K562 (cell line): ENCODE measurements around the gene ZMYND8. TPM values are rescaled to one million over a fixed set of nuclear protein-coding genes. Genes with fewer than 3 reads are reported as not detected.
A peak's percentile ranks its signal among the peaks of the same experiment; 100 is the strongest.

Source experiments
- CHD1 ChIP-seq: fragments of 200-600 bp; sonication (generic); IDR thresholded peaks from one replicate; pipeline ENCODE4 v1.6.1; 2012; ENCODE audit warnings: mild to moderate bottlenecking, moderate library complexity, low read length, inconsistent platforms
- DIDO1 ChIP-seq: fragments of 450-650 bp; IDR thresholded peaks from 2 replicates; pipeline ENCODE4 v1.6.1; 2016; ENCODE audit warnings: low read depth, missing biosample characterization, missing genetic modification characterization
- FUS ChIP-seq: fragments of 200-400 bp; formaldehyde crosslinking; optimal IDR thresholded peaks from 2 replicates; pipeline ENCODE3; 2017; ENCODE audit warnings: low read depth, low read length
- HDAC8 ChIP-seq: fragments of 450-650 bp; IDR thresholded peaks from 2 replicates; pipeline ENCODE4 v1.6.1; 2016; ENCODE audit warnings: mild to moderate bottlenecking, missing genetic modification characterization, moderate library complexity, missing compliant biosample characterization
- KHSRP ChIP-seq: fragments of 450-650 bp; IDR thresholded peaks from 2 replicates; pipeline ENCODE4 v1.6.1; 2017
- PREB ChIP-seq: sonication (generic); formaldehyde crosslinking; IDR thresholded peaks from 2 replicates; pipeline ENCODE4 v1.8.1; 2023; ENCODE audit warnings: mild to moderate bottlenecking, missing genetic modification reagents
- SIRT6 ChIP-seq: IDR thresholded peaks from one replicate; pipeline ENCODE4 v1.6.1; 2012; ENCODE audit warnings: low read depth, mild to moderate bottlenecking, control low read depth, inconsistent platforms, low read length, moderate library complexity
- SNRNP70 ChIP-seq: fragments of 200-400 bp; formaldehyde crosslinking; optimal IDR thresholded peaks from 2 replicates; pipeline ENCODE3; 2017; ENCODE audit warnings: low read depth, low read length
- ZBTB17 ChIP-seq: fragments of 450-650 bp; formaldehyde crosslinking; IDR thresholded peaks from 2 replicates; pipeline ENCODE4 v1.4.0; 2020; ENCODE audit warnings: mild to moderate bottlenecking
- ZNF197 ChIP-seq: fragments of 200-800 bp; sonication (Bioruptor generic); IDR thresholded peaks from 2 replicates; pipeline ENCODE4 v1.6.1; 2016; ENCODE audit warnings: low read depth, missing genetic modification characterization, missing compliant biosample characterization
- ZNF551 ChIP-seq: fragments of 250-450 bp; sonication (Bioruptor Pico); IDR thresholded peaks from 2 replicates; pipeline ENCODE4 v1.5.0; 2021; ENCODE audit warnings: mild to moderate bottlenecking, moderate library complexity
- polyA plus RNA-seq, 8 experiments: library from polyadenylated mRNA; depleted of rRNA in 4 of 8; stranded (reverse) in 5 of 8; unstranded in 3 of 8; fragments of >200 nt; fragmentation: Nextera tagmentation in 2 of 8; fragmentation: Illumina TruSeq in 1 of 8; extraction: Ambion mirVana in 2 of 8; extraction: Trizol in 1 of 8; gene quantifications; 2 replicates each; pipeline versions ENCODE4 v1.2.1 to v1.2.3, GENCODE V29; 2011 to 2014; ENCODE audit warnings: inconsistent platforms in 1 of 8, missing spikeins in 1 of 8
- total RNA-seq, 7 experiments: library from RNA; depleted of rRNA in 6 of 7; stranded (reverse); fragments of >200 nt in 6 of 7; fragmentation: Illumina TruSeq in 2 of 7; extraction: Trizol in 2 of 7; gene quantifications; 2 replicates each; pipeline versions ENCODE4 v1.2.1 to v1.2.3, GENCODE V29; 2011 to 2021; ENCODE audit warnings: low replicate concordance in 1 of 7
- TF ChIP-seq, protein P1 (sequence below), 2 experiments: fragments of 450-650 bp; IDR thresholded peaks; 2 replicates each; pipeline ENCODE4 v1.6.1; 2016; ENCODE audit warnings: mild to moderate bottlenecking in 2 of 2, borderline replicate concordance in 1 of 2, low read depth in 1 of 2, moderate library complexity in 1 of 2
- TF ChIP-seq, protein P2 (sequence below): fragments of 450-650 bp; IDR thresholded peaks from 2 replicates; pipeline ENCODE4 v1.6.1; 2017; ENCODE audit warnings: antibody characterized with exemption
- TF ChIP-seq, protein P3 (sequence below): fragments of 150-350 bp; IDR thresholded peaks from 2 replicates; pipeline ENCODE4 v1.6.1; 2014; ENCODE audit warnings: low read depth, mild to moderate bottlenecking, low read length, borderline replicate concordance

Gene ZMYND8
- total and polyA plus RNA-seq, 9 of the 15 experiments (the other 6 are each of a cell fraction or from before 2014, with no cell fraction given): 31.8 to 148 (median 71.9) TPM

- TF ChIP-seq, protein P1, sequence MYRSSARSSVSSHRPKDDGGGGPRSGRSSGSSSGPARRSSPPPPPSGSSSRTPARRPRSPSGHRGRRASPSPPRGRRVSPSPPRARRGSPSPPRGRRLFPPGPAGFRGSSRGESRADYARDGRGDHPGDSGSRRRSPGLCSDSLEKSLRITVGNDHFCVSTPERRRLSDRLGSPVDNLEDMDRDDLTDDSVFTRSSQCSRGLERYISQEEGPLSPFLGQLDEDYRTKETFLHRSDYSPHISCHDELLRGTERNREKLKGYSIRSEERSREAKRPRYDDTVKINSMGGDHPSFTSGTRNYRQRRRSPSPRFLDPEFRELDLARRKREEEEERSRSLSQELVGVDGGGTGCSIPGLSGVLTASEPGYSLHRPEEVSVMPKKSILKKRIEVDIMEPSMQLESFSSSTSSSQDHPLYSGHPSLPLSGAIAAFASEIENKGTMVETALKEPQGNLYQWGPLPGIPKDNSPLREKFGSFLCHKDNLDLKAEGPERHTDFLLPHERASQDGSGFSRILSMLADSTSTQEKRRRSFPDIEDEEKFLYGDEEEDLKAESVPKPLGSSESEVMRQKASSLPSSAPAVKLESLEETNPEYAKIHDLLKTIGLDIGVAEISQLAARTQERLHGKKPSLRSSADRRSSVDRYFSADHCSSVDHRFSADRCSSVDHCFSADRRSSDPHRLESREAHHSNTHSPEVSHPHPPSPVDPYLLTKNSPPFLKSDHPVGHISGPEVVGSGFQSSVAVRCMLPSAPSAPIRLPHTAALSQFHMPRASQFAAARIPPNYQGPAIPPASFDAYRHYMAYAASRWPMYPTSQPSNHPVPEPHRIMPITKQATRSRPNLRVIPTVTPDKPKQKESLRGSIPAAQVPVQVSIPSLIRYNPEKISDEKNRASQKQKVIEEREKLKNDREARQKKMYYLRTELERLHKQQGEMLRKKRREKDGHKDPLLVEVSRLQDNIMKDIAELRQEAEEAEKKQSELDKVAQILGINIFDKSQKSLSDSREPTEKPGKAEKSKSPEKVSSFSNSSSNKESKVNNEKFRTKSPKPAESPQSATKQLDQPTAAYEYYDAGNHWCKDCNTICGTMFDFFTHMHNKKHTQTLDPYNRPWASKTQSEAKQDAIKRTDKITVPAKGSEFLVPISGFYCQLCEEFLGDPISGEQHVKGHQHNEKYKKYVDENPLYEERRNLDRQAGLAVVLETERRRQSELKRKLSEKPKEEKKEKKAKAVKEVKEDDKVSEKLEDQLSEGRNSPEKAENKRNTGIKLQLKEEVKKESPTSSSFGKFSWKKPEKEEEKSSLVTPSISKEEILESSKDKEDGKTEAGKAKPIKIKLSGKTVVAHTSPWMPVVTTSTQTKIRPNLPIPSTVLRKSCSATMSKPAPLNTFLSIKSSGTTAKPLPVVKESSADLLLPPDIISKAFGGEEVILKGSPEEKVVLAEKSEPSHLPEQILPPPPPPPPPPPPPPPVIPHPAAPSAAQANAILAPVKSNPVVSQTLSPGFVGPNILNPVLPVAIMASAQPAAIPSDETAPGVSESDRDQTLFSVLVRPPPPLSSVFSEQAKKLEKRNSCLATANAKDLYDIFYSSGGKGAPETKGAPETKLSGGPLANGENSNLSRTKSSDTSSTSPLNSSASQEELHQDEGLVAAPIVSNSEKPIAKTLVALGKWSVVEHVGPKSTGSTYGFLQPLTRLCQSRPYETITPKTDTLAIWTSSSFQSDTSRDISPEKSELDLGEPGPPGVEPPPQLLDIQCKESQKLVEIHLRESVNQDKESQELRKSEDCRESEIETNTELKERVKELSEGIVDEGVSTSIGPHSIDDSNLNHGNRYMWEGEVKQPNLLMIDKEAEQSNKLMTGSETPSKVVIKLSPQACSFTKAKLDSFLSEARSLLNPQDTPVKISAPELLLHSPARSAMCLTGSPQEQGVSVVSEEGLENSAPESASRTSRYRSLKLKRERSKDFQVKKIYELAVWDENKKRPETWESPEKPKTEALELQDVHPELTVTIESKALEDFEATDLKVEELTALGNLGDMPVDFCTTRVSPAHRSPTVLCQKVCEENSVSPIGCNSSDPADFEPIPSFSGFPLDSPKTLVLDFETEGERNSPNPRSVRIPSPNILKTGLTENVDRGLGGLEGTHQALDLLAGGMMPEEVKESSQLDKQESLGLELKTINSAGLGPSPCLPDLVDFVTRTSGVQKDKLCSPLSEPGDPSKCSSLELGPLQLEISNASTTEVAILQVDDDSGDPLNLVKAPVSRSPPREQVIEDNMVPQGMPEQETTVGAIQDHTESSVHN (IDR thresholded peaks at IDR 0.05; ENCODE audit: borderline replicate concordance in 1 of 2, low read depth in 1 of 2): no peak
- no peak for TF ChIP-seq HDAC8 (tag)
- TF ChIP-seq SIRT6: no peak
- no peak for TF ChIP-seq ZNF551 (CRISPR knock-in tag)
- TF ChIP-seq PREB (CRISPR knock-in tag): no peak
- TF ChIP-seq, protein P2, sequence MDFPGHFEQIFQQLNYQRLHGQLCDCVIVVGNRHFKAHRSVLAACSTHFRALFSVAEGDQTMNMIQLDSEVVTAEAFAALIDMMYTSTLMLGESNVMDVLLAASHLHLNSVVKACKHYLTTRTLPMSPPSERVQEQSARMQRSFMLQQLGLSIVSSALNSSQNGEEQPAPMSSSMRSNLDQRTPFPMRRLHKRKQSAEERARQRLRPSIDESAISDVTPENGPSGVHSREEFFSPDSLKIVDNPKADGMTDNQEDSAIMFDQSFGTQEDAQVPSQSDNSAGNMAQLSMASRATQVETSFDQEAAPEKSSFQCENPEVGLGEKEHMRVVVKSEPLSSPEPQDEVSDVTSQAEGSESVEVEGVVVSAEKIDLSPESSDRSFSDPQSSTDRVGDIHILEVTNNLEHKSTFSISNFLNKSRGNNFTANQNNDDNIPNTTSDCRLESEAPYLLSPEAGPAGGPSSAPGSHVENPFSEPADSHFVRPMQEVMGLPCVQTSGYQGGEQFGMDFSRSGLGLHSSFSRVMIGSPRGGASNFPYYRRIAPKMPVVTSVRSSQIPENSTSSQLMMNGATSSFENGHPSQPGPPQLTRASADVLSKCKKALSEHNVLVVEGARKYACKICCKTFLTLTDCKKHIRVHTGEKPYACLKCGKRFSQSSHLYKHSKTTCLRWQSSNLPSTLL: 0 out of 2 replicates have a peak, but pooled peaks have one; percentile 35
- no peak for TF ChIP-seq CHD1
- no peak for TF ChIP-seq ZBTB17 (CRISPR knock-in tag)
- TF ChIP-seq, protein P3, sequence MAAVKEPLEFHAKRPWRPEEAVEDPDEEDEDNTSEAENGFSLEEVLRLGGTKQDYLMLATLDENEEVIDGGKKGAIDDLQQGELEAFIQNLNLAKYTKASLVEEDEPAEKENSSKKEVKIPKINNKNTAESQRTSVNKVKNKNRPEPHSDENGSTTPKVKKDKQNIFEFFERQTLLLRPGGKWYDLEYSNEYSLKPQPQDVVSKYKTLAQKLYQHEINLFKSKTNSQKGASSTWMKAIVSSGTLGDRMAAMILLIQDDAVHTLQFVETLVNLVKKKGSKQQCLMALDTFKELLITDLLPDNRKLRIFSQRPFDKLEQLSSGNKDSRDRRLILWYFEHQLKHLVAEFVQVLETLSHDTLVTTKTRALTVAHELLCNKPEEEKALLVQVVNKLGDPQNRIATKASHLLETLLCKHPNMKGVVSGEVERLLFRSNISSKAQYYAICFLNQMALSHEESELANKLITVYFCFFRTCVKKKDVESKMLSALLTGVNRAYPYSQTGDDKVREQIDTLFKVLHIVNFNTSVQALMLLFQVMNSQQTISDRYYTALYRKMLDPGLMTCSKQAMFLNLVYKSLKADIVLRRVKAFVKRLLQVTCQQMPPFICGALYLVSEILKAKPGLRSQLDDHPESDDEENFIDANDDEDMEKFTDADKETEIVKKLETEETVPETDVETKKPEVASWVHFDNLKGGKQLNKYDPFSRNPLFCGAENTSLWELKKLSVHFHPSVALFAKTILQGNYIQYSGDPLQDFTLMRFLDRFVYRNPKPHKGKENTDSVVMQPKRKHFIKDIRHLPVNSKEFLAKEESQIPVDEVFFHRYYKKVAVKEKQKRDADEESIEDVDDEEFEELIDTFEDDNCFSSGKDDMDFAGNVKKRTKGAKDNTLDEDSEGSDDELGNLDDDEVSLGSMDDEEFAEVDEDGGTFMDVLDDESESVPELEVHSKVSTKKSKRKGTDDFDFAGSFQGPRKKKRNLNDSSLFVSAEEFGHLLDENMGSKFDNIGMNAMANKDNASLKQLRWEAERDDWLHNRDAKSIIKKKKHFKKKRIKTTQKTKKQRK: no peak
- no peak for TF ChIP-seq DIDO1 (tag)
- no peak for TF ChIP-seq FUS
- 0 out of 2 replicates have a peak, but pooled peaks have one; percentile 10 for TF ChIP-seq KHSRP
- no peak for TF ChIP-seq SNRNP70
- no peak for TF ChIP-seq ZNF197
Measured at GRCh38 chr20:47257256-47257655, 99.2 kb downstream of the ZMYND8 start (continued).
